Keratinocyte (primary cell): ENCODE measurements around the gene RASD1. TPM values are rescaled to one million over a fixed set of nuclear protein-coding genes. Genes with fewer than 3 reads are reported as not detected.

Experiments
- DNase-seq: peaks from one replicate; pipeline ENCODE4 v3.0.0-alpha.2; 2011; ENCODE audit warnings: low read depth, missing footprints, low spot score
- FAIRE-seq: peaks from 2 replicates; lab custom pipeline; 2011; peaks lifted over from hg19 to GRCh38; lab: Jason Lieb, UNC
- H2AFZ ChIP-seq: 2 replicates; pipeline ENCODE4 v1.6.0; 2012; ENCODE audit warnings: low read length, control low read depth, inconsistent platforms; ENCODE audit not compliant: control insufficient read depth
- H3K27ac ChIP-seq: 2 replicates; pipeline ENCODE4 v1.5.1; 2011; ENCODE audit warnings: low read length; ENCODE audit not compliant: control insufficient read depth, insufficient read depth
- H3K27me3 ChIP-seq: 3 replicates; pipeline ENCODE4 v1.6.0; 2011; ENCODE audit warnings: low read length; ENCODE audit not compliant: control insufficient read depth, insufficient read depth; ENCODE audit errors: extremely low read depth
- H3K36me3 ChIP-seq, 2 experiments: 2 replicates in 1 of 2; 3 replicates in 1 of 2; pipeline ENCODE4 v1.5.1; 2011; ENCODE audit warnings: low read length in 2 of 2, mild to moderate bottlenecking in 1 of 2; ENCODE audit not compliant: control insufficient read depth in 2 of 2, insufficient read depth in 2 of 2; ENCODE audit errors: extremely low read depth in 1 of 2
- H3K4me1 ChIP-seq: 3 replicates; pipeline ENCODE4 v1.5.1; 2011; ENCODE audit warnings: low read length; ENCODE audit not compliant: control insufficient read depth, insufficient read depth; ENCODE audit errors: extremely low read depth
- H3K4me2 ChIP-seq: 3 replicates; pipeline ENCODE4 v1.6.0; 2011; ENCODE audit warnings: low read depth, low read length; ENCODE audit not compliant: control insufficient read depth, insufficient read depth; ENCODE audit errors: extremely low read depth
- H3K4me3 ChIP-seq, 3 experiments: fragments of 200-600 bp in 1 of 3; sonication (generic) in 1 of 3; 2 replicates in 2 of 3; 3 replicates in 1 of 3; pipeline ENCODE4 v1.5.1; 2011 to 2016; ENCODE audit warnings: low read length in 3 of 3, mild to moderate bottlenecking in 3 of 3, control low read depth in 2 of 3, inconsistent platforms in 1 of 3, low read depth in 1 of 3, mixed read lengths in 1 of 3, mixed run types in 1 of 3, moderate library complexity in 1 of 3; ENCODE audit not compliant: control insufficient read depth in 2 of 3, insufficient read depth in 2 of 3; ENCODE audit errors: extremely low read depth in 1 of 3
- H3K79me2 ChIP-seq: 2 replicates; pipeline ENCODE4 v1.6.0; 2012; ENCODE audit warnings: low read length; ENCODE audit not compliant: control insufficient read depth, insufficient read depth
- H3K9ac ChIP-seq: 3 replicates; pipeline ENCODE4 v1.6.0; 2011; ENCODE audit warnings: low read length; ENCODE audit not compliant: control insufficient read depth, insufficient read depth; ENCODE audit errors: extremely low read depth
- H3K9me1 ChIP-seq: 3 replicates; pipeline ENCODE4 v1.6.0; 2011; ENCODE audit warnings: low read length; ENCODE audit not compliant: control insufficient read depth, insufficient read depth; ENCODE audit errors: extremely low read depth
- H3K9me3 ChIP-seq: 2 replicates; pipeline ENCODE4 v1.5.1; 2012; ENCODE audit warnings: low read depth, low read length; ENCODE audit not compliant: control insufficient read depth
- H4K20me1 ChIP-seq: 3 replicates; pipeline ENCODE4 v1.6.0; 2011; ENCODE audit warnings: low read length; ENCODE audit not compliant: control insufficient read depth, insufficient read depth; ENCODE audit errors: extremely low read depth
- CTCF ChIP-seq, 3 experiments: IDR thresholded peaks in 1 of 3; conservative IDR thresholded peaks in 1 of 3; optimal IDR thresholded peaks in 1 of 3; 2 replicates in 2 of 3; 3 replicates in 1 of 3; pipeline versions ENCODE3 to v1.5.1; 2011; ENCODE audit warnings: low read length in 3 of 3, mild to moderate bottlenecking in 3 of 3, moderate library complexity in 2 of 3, control low read depth in 1 of 3, inconsistent platforms in 1 of 3; ENCODE audit not compliant: insufficient read depth in 2 of 3; ENCODE audit errors: extremely low read depth in 1 of 3
- EZH2 ChIP-seq: IDR thresholded peaks from one replicate; pipeline ENCODE4 v1.6.1; 2012; ENCODE audit warnings: inconsistent platforms, mild to moderate bottlenecking, low read length, moderate library complexity
- dilution Hi-C: fragments of 300-500 bp; cut with MboI; formaldehyde crosslinking; loops from one replicate; pipeline ENCODE4 v1.7.0; 2020; ENCODE audit warnings: low sequenced_read_pairs; ENCODE audit not compliant: extremely low pct_ligation_motif_present
- polyA plus RNA-seq, 5 experiments: library from polyadenylated mRNA; depleted of rRNA in 3 of 5; stranded (reverse) in 3 of 5; stranded (forward) in 1 of 5; unstranded in 1 of 5; fragments of >200 nt; gene quantifications; 1 replicate in 1 of 5; 2 replicates in 3 of 5; 3 replicates in 1 of 5; pipeline versions ENCODE4 v1.2.1 to v1.2.3, GENCODE V29; 2011 to 2012; ENCODE audit warnings: missing spikeins in 2 of 5, low read depth in 1 of 5, low replicate concordance in 1 of 5

RASD1 gene
- polyA plus RNA-seq, 1 donor (not counting 4 experiments of a cell fraction or from before 2014, with no cell fraction given): 0.20 TPM

GRCh38 chr17:17511293-17511741 lies 15.1 kb upstream of the RASD1 start:
- Histone ChIP-seq H4K20me1 (peaks cover 37% of the 10 kb centered on the region), H3K4me1 (peaks cover 10% of the 10 kb centered on the region), H3K9ac (no peak overlapping the region), H3K9me1 (no peaks in the 10 kb centered on the region), H3K4me3 (no peak overlapping the region), H3K79me2 (no peaks in the 10 kb centered on the region), H3K27ac (no peak overlapping the region), H2AFZ (no peak overlapping the region), H3K4me2 (no peak overlapping the region), H3K9me3 (no peaks in the 10 kb centered on the region), H3K36me3 (no peaks in the 10 kb centered on the region), H3K27me3 (peaks cover 57% of the 10 kb centered on the region)
- dilution Hi-C loops: no loop called here
- no peak for FAIRE-seq
- no peak for DNase-seq
- no peak for TF ChIP-seq EZH2
- TF ChIP-seq CTCF (optimal IDR thresholded peaks at IDR 0.05 in 1 of 3, IDR thresholded peaks at IDR 0.05 in 1 of 3, conservative IDR thresholded peaks at IDR 0.05 in 1 of 3; ENCODE audit: extremely low read depth in 1 of 3, insufficient read depth in 2 of 3, low read length in 3 of 3): no peak

GRCh38 chr17:17510456-17511292 lies 14.5 kb upstream of the RASD1 start:
- Histone ChIP-seq H3K9me3 (no peaks in the 10 kb centered on the region), H3K27me3 (peaks cover 57% of the 10 kb centered on the region), H3K79me2 (no peaks in the 10 kb centered on the region), H3K36me3 (no peaks in the 10 kb centered on the region), H3K4me3 (no peak overlapping the region), H3K4me1 (peaks cover 10% of the 10 kb centered on the region), H2AFZ (no peak overlapping the region), H3K27ac (no peak overlapping the region), H3K4me2 (no peak overlapping the region), H3K9ac (no peak overlapping the region), H3K9me1 (no peaks in the 10 kb centered on the region), H4K20me1 (peaks cover 37% of the 10 kb centered on the region)
- dilution Hi-C loops: no loop called here
- no peak for TF ChIP-seq CTCF (optimal IDR thresholded peaks at IDR 0.05 in 1 of 3, IDR thresholded peaks at IDR 0.05 in 1 of 3, conservative IDR thresholded peaks at IDR 0.05 in 1 of 3; ENCODE audit: extremely low read depth in 1 of 3, insufficient read depth in 2 of 3, low read length in 3 of 3)
- no peak for TF ChIP-seq EZH2
- FAIRE-seq: no peak
- no peak for DNase-seq
